GM19035 (cell line): ENCODE data around the gene ORC5.
"Not testable (repeated sequence)": the region's sequence is repeated elsewhere in the genome, so short reads cannot be mapped to it uniquely, and the experiment has no call there.

Experiments
- ATAC-seq: cut with Tn5 transposase; IDR thresholded peaks from one replicate; pipeline ENCODE4 v1.9.1; 2021; ENCODE audit not compliant: unreplicated experiment

ORC5 gene

DNA sequence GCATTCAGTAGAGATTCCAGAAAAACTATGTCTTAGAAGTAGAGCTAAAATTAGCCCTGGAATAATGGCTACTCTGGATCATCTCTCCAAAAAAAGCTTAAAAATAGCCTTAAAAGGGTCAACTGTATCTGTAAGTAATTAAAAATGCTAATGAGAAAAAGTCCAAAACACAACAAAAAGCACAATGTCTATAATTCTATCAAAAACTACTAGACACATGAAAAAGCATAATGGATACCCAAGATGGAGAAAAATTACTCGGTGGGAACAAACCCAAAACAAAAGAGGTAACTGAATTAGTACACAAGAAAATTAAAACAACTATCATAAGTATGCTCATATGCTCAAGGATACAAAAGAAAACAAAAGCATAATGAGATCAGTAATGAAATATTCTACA lies 15.4 kb downstream of the ORC5 start:
- ATAC-seq: no peak

DNA sequence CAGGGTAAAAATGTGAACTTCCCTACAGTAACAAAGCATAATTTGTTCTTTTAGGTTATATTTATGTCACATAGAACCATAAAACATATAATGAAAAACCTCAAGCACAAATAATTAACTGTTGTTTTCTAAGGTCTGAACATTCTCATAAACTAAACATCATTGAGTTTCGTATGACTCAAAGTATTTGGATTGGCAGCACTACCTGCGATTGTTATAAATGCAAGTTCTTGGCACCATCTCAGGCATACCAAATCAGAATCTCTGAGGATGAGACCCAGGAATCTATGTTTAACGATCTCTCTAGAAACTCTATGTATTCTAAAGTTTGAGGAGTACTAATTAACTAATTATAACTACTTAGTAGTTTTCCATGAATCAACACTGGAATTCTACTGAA lies 22.5 kb downstream of the ORC5 start:
- no peak for ATAC-seq

DNA sequence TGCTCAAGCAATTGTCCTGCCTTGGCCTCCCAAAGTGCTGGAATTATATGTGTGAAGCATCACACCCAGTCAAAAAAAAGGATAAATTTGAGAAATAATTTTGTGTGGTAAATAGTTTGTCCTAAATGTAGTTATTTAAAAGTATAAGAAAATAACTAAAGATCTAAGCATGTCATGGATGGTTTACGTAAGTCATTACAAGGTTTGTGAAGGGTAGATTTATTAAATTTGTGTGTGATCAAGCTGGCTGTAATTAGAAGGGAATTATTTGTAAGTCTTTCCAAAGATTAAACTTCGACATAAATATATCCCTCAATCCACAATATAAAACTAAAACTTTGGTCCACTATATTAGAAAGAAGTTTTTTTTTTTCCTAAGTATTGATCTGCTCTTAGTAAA lies 28.6 kb downstream of the ORC5 start:
- ATAC-seq: no peak

DNA sequence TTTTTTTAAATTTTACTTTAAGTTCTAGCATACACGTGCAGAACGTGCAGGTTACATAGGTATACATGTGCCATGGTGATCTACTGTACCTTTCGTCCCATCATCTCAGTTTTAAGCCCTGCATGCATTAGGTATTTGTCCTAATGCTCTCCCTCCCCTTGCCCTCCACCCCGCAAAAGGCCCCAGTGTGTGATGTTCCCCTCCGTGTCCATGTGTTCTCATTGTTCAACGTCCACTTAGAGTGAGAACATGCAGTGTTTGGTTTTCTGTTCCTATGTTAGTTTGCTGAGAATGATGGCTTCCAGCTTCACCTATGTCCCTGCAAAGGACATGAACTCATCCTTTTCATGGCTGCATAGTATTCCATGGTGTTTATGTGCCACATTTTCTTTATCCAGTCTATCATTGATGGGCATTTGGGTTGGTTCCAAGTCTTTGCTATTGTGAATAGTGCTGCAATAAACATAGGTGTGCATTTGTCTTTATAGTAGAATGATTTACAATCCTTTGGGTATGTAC lies 30.2 kb downstream of the ORC5 start:
- not testable (repeated sequence) for ATAC-seq

DNA sequence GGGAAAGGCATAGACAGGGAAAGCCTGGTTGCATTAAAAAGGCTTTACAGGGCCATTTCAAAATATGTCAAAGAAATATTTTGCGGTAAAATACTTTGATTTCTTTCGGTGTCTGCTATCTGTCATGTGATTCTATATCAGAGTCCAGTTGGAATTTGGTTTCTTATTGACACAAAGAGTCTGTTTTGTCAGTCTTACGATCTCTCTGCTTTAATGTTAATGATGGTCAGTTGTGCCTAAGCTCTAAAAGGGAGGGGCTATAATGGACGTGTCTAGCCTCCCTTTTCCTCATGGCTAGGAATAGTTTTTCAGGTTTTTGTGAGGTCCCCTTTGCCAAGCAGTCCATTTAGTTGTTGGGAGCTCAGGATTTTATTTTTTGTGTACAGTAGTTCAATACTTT lies 31.5 kb downstream of the ORC5 start:
- ATAC-seq: no peak

DNA sequence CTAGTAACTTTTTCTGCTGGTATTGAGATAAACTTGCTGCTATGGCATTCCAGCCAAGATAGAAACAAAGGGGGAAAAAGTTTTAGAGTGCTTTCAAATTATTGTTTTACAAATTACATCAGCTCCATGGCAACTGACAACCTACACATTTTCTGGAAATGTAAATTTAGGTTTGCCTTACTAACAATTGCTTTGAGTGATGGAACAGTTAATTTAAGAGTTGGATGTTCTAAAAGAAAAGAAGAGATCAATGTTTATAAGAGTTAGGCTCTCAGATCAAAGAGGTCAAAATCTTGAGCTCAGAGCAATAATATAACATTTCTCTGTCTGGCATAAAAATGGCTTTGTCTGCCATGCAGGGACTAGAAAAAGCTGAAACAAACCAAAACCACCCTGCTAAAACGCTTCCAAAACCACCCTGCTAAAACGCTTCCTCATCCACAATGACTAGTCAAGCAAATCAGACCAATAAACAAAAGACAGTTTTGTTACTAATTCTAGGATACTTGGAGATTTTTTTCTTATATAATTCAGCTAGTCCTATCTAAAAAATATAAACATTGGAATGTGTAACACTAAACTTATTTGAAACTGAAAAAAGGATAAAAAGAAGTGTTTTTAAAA lies 32.3 kb downstream of the ORC5 start:
- ATAC-seq: no peak

DNA sequence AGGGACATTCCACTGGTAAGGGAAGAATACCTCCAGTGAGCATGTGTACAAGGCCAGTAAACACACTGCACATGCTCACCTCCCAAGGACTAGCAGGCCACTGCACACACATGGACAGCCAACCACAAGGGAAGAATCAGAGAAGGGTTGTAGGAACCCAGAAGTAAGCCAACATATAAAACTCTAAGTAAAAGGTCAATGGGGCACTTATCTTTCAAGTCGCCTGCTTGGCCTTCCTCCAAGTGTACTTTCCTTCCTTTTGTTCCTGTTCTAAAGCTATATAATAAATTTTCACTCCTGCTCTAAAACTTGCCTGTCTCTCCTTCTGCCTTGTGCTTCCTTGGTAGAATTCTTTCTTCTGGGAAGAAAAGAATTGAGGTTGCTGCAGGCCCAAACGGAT lies 33.0 kb downstream of the ORC5 start:
- no peak for ATAC-seq

DNA sequence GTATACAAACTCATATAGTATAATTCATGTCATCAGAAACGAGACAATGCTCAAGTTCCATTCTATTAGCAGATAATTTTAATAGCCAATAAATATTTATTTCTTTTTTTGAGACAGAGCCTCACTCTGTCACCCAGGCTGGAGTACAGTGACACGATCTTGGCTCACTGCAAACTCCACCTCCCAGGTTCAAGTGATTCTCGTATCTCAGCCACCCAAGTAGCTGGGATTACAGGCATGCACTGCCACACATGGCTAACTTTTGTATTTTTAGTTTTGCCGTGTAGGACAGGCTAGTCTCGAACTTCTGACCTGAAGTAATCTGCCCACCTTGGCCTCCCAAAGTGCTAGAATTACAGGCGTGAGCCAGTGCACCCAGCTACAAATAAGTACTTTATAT lies 45.7 kb downstream of the ORC5 start:
- ATAC-seq: no peak

DNA sequence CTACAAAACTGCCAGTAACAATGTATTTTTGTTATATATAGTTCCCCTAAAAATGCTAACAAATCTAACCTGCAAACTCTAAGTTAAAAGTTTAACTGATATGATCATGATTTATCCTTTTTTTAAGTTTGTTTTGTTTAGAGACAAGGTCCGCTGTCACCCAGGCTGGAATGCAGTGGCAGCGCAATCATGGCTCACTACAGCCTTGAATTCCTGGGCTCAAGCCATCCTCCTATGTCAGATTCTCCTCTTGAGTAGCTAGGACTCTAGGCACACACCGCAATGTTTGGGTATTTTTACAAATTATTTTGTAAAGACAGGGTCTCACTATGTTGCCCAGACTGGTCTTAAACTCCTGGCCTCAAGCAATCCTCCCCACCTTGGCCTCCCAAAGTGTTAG lies 46.6 kb downstream of the ORC5 start:
- no peak for ATAC-seq

DNA sequence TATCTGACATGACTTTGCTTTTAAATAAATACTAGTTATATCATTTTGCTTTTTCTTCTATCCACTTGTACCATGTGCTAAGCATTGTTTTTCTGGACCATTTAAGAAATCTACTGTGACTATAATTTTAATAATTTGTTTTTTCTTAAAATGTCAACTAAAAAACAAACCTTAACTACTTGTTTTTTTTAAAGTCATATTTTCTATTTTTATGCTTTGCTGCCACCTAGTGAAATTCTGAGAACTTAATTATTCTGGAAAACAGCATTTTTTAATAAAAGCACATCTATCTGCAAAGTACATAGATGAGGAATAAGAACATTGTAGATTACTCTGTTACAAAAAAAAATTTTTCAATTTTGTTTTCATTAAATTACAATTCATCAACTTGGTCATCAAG lies 47.4 kb downstream of the ORC5 start:
- no peak for ATAC-seq

DNA sequence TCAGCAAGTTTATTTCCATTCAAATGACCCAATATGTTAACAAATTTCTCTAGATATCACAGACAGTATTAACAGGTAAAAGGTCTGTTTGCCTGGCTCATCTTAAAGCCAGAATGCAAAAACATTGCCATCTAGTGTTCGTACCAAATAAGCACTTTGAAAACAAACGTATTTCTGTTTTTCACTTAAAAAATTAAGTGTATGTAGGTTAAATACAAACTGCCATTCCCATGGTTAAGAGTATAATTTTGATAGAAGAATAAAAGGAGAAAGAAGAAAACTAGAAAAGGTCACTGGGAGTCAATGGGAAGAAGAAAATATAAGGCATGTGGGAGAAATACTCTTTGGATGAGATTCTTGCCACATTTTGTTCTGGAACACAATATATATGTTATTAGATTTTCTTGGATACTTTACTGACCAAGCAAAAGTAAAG lies 51.0 kb downstream of the ORC5 start:
- no peak for ATAC-seq

DNA sequence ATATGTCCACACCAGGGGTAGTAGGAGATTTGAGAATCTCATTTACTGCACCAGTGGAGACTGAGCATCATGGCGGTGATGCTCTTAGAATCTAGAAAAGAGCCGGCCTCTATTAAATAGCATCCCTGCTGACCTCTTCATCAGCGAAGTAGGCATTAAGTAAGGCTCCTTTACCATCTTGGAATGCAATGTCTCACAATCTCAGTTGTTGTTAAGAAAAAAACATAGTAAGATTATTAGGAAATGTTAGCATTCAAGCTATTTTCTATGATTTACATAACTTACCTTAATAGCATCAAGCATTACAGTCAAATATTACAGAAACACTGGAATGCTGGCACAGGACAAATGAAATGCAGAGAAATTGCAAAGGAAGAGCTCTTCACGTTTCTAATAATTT lies 54.5 kb downstream of the ORC5 start:
- no peak for ATAC-seq

DNA sequence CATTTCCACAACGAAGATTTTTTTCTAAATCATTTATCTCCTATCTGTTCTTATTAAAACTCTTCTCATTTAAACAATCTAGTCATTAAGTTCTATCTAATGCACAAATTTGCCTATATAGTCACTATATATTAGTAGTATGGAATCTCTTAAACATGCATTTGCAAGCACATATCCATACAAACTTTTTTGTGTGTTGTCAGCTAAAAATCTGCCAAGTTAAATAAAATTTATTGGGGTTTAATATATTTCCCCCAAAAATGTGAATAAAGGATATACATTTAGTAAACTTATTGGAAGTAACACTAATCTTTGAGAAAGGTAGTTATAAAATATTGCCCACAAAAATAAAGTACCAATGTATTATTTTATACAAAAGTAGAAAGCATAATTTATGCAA lies 55.3 kb downstream of the ORC5 start:
- ATAC-seq: no peak

DNA sequence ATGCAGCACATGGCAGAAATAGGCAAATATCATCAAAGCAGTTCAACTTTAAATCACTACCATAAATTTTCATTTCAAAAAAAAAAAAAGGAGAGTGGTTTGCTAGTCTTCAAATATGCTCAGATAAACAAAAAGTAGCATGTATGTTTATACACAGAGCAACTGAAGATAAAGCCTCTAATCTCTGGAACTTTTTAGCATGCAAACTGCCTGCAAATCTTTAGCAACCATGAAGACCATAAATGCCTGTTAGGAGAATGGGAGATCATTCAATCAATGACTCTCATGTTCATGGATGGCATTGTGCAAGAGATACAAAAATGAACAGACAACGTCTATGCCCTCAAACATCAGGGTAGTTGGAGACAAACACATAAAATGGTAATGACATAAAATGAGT lies 57.3 kb downstream of the ORC5 start:
- no peak for ATAC-seq

DNA sequence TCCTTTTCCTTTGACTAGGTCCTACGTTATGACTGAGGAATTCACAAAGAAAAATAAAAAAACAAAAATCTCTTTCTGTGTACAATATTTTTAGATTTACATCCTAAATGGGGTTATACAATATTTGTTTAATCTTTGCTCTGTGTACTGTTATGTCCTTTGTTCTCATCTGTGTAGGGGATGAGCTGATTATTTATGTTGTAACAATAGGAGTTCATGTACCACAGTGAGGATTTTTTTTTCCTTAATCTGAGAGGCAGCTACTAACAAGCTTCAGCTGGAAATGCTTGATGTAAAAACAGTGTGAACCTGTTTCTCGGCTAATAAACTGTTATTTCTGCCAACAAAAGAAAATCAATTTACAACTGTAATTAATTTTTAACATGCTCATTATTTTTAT lies 58.0 kb downstream of the ORC5 start:
- no peak for ATAC-seq

DNA sequence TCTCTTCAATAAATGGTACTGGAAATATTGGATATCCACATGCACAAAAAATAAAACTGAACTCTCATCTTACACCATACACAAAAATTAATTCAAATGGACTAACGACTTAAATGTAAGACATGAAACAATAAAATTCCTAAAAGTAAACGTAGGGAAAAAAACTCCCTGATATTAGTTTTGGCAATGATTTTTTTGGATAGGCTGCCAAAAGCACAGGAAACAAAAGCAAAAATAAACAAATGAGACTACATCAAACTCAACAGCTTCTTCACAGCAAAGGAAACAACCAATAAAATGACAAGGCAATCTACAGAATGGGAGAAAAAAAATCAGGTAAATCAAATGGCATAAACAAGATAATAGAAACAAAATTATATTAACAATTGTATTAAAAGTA lies 65.7 kb downstream of the ORC5 start:
- ATAC-seq: no peak

DNA sequence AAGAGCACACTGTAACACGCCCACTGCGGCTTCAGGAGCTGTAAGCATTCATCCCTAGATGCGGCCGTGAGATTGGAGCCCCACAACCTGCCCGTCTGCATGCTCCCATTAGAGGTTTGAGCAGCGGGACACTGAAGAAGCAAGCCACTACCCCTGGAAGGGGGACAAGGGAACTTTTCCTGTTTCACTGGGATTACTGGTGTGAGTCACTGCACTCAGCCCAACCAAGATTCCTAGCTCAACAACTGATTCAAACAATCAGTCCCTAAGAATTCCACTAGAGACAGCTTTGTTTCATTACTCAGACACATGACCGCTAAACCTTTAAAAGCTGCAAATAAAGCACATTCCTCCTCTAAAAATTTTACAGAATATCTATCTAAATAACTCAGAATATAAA lies 69.8 kb downstream of the ORC5 start:
- ATAC-seq: no peak

DNA sequence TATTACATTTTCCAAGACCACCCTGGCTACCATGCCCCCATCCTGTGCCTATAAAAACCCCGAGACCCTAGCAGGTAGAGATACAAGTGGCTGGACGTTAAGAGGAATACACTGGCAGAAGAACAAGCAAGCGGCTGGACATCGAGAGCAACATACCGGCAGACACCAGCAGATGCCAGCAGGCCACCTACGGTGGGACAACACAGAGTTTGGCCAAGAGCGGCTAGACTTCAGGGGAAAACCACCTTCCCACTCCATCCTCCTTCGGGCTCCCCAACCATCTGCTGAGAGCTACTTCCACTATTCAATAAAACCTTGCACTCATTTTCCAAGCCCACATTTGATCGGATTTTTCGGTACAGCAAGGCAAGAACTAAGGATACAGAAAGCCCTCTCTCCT lies 70.3 kb downstream of the ORC5 start:
- no peak for ATAC-seq

DNA sequence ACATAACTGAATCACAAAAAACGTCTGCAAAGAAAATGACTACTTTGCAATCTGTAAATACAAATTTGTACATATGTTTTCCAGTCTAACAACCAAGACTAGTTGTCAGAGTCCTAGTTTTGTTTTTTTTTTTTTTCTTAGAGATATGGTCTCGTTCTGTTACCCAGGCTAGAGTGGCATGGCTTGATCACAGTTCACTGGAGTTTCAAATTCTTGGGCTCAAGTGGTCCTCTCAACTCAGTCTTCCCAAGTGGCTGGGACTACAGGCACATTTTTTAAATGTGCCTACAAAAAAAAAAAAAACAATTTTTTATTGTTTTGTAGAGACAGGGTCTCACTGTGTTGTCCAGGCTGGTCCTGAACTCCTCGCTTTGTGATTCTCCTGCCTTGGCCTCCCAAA lies 70.8 kb downstream of the ORC5 start:
- ATAC-seq: no peak

DNA sequence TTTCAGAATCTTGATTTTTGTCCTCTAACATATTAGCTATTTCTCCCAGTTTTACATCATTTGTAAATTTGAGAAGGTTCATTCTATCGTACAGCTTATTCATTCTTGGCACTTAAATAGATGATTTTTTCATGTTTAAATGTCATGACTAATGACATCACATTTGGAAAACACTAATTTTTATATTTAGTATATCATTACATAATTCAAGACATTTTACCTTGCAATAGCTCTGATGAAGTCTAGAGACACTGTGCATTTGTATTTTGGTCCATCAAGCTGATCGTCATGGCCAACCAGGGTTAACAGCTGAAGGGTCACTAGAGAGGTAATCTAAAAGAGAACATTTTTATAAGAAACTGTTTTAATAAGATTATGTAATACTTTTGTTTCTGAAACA lies 71.3 kb downstream of the ORC5 start:
- ATAC-seq: no peak

DNA sequence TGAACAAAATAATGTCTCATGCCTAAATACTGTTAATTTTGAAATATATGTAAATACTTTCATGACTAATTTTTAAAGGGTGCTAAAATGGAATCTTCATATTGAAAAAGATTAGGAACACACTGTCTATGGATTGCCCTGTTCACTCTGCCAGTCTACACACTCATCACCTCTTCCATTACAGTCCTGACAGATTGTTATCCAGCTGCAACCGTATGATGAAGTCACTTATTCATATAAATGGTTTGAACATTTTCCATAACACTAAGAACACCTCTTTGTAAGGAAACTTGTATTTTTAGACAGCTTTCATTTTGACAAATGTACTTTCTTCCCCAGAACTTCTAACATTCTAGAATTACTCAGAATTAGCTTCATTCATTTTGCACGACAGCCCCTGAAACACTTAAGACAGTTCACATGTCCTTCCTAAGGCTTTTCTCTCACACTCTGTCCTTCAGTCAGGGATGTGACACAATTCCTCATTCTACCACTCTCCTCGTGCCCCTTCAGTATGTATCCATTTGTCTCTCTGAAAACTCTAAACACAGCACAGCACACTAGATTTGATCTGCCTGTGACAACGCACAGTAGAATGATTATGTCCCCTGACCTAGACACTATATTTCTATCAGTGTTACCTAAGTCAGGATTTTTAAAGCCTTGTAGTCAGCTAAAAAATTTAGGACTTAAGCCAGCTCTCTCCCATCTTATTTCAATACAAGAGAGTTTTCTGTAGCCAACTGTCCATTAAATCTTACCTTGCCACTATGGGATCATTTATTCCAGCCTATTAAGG lies 71.9 kb downstream of the ORC5 start:
- no peak for ATAC-seq

DNA sequence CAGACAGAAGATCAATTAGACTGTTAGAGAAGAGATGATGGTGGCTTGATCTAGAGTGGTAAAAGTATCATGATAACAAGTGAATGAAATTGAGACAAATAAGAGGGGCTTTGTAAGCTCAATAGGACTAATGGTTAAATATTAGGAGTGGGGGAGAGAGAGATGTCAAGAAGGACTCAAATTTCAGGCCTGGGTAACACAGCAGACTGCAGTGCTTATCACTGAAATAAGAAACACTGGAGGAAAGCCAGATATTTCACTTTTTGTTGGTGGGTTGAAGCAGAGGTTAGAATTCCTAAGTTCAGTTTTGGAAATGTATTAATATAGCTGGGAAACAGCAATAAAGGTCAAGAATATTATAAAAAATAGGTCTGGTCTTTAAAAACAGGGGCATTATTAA lies 74.6 kb downstream of the ORC5 start:
- no peak for ATAC-seq

DNA sequence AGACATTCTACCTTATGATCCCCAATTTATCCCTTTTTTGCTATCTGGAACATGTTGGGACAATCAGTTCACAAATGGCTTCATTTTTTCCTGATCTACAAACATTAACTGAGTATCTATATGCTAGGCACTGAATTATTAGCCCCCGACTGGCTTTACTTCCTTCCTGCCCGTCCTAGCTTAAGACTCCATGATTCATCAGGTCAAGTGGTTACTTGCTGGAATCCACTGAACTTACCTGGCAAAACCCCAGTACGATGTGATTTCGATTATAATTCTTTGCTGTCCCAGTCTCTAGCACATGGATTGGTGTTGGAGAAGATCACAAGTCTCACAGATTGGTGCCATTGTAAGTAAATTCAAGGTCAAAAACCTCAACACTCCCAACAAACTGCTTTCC lies 77.1 kb downstream of the ORC5 start:
- no peak for ATAC-seq
